GM12872 (cell line): ENCODE results near the gene UCK2.

Source experiments
- TF ChIP-seq, protein P1 (sequence below): IDR thresholded peaks from 3 replicates; pipeline ENCODE4 v1.5.1; 2011; ENCODE audit warnings: low read depth, mild to moderate bottlenecking, low read length, moderate library complexity; ENCODE audit not compliant: insufficient read depth

The UCK2 gene

GRCh38 chr1:165937829-165938228 lies 110.4 kb downstream of the UCK2 start:
- TF ChIP-seq, protein P1, sequence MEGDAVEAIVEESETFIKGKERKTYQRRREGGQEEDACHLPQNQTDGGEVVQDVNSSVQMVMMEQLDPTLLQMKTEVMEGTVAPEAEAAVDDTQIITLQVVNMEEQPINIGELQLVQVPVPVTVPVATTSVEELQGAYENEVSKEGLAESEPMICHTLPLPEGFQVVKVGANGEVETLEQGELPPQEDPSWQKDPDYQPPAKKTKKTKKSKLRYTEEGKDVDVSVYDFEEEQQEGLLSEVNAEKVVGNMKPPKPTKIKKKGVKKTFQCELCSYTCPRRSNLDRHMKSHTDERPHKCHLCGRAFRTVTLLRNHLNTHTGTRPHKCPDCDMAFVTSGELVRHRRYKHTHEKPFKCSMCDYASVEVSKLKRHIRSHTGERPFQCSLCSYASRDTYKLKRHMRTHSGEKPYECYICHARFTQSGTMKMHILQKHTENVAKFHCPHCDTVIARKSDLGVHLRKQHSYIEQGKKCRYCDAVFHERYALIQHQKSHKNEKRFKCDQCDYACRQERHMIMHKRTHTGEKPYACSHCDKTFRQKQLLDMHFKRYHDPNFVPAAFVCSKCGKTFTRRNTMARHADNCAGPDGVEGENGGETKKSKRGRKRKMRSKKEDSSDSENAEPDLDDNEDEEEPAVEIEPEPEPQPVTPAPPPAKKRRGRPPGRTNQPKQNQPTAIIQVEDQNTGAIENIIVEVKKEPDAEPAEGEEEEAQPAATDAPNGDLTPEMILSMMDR: no peak

DNA sequence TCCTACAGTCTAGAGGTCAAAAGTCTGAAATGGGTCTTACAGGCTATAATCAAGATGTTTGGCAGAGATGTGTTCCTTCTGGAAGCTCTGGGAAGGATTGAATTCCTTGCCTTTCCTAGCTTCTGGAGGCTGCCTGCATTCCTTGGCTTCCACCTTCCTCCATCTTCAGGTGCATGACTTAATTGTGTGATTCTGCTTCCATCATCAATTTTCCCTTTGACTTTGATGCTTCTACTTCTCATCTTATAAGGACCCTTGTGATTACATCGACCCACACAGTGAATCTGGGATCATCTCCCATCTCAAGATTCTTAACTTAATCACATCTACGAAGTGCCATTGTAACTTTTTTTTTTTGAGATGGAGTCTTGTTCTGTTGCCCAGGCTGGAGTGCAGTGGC lies 111.4 kb downstream of the UCK2 start:
- TF ChIP-seq, protein P1: no peak

DNA sequence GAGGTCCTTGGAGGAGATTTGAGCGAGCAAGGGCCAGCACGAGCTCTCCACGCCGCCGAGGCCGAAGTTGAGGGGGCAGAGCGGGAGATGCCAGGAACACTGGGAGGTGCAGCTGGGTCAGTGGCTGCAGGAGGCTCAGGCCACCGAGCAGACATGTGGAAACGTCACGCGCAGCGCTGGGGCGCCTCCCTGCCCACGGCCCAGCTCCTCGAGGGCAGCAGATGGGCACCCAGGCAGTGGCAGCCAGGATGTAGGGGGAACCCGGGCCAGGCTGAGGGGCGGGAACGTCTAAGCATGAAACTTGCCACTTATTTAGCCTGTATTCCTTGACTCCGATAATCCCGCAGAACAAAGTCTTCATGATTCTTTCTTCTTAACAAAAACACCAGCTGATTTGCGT lies 114.1 kb downstream of the UCK2 start:
- TF ChIP-seq, protein P1: no peak

DNA sequence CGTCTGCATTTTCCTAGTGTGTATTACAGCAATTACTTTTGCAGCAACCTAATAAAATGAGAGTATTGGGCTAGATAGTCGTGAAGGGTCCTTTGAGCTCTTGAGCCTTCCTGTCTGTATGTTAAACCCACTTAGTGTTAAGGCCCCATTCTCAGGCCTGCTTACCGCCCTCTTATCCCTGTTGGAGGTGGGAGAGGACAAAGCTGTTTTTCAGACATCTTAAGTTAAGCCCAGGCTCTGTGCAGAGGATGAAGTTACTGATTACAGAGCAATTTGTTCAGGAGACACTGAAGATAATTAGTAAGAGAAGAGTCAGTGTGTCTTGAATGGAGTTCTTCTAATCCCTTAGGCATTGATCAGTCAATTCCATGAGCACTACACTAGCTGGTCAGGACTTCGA lies 114.6 kb downstream of the UCK2 start:
- TF ChIP-seq, protein P1: no peak

GRCh38 chr1:165942927-165943597 lies 115.6 kb downstream of the UCK2 start:
- TF ChIP-seq, protein P1: peak; percentile 22; the same call in 1 of the 3 replicates

DNA sequence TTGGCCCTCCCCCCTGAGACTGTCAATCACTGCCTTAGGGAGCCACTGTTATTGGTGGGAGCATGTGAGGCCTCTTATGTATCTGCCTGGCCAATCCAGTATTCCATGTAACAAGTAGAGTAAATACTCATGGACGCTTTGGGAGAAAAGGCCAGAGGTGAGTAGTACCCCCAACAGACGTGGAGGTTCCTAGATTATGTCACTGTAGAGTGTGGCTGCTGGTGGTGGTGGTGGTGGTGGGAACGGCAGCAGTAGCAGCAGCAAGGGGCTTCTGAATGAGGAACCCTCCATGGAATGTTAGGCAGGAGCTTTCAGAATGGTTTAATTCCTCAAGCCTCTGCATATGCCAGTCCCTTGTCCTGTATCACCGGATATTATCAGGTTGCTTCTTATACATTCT lies 118.5 kb downstream of the UCK2 start:
- TF ChIP-seq, protein P1: no peak

DNA sequence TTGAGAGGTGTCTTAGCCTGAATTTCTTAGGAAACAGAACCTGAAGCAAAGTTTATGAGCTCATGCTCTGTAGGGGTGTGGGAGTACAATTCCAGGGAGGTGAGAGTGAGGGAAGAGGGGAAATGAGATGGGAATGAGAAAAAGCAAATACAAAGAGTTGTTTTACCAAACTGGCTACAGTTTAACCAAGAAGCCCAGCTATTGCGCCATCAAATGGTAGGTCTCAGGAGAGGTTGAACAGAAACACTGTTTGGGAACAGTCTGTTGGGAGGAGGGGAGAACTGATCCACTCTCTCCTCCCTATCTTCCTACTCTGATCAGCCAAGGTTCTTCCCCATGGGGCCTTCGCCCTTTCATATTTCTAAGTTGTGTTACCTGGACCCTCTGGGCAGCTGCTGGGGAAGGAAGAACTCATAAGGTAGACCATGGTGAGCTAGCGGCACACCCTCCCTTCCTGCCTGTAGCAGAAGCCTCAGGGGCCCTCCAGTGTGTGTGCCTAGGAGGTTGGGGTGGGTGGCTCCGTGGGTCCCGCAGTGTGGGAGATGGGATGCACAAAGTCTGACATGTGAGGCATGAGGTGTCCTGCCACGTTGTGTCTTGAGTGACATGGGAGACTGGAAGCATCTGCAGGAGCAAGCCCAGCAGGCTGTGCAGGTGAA lies 120.5 kb downstream of the UCK2 start:
- TF ChIP-seq, protein P1: no peak
